HG03378 (cell line): Measurements from ENCODE around the gene PDZRN4.
"Not testable (repeated sequence)": the region's sequence is repeated elsewhere in the genome, so short reads cannot be mapped to it uniquely, and the experiment has no call there.

Source experiments
- ATAC-seq: cut with Tn5 transposase; IDR thresholded peaks from one replicate; pipeline ENCODE4 v1.9.1; 2021; ENCODE audit warnings: mild to moderate bottlenecking, moderate library complexity; ENCODE audit not compliant: unreplicated experiment

PDZRN4 gene

GRCh38 chr12:41213648-41214047 lies 25.5 kb downstream of the PDZRN4 start:
- ATAC-seq = no peak

DNA sequence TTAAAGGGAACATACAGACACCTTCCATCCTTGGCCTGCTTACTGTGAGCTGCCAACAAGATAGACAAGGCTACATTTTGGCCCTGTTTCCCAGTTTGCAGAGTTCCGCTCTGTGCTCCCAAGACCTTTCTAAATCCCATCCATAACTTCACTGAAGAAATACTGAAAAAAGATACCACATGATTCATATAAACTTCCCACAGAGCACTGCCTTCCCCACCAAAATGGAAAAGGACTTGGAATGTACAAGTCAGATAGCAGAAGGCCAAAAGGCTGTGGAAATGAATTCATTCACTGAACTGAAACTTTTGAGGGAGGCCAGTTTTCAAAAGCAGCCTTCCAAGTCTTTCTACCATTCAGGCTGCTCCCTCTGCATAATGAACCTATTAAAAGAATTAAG lies 29.6 kb downstream of the PDZRN4 start:
- no peak for ATAC-seq

DNA sequence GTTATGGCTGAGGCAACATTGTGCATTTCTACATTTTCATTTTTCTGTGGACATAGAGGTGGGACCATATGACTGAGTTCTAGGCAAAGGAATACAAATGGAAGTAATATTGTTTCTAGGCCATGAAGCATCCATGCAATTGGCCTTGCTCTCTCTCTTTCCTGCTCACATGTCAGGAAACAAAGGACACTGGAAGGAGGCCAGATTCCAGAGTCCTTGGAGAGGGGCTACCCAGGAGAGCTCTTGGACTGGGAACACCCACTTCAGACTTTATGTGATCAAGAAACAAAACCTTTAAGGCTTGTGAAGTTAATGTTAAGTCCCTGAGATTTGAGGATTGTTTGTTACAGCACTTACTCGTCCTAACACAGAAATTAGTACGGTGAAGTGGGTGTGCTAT lies 32.8 kb downstream of the PDZRN4 start:
- ATAC-seq = no peak

GRCh38 chr12:41221491-41221890 lies 33.4 kb downstream of the PDZRN4 start:
- no peak for ATAC-seq

DNA sequence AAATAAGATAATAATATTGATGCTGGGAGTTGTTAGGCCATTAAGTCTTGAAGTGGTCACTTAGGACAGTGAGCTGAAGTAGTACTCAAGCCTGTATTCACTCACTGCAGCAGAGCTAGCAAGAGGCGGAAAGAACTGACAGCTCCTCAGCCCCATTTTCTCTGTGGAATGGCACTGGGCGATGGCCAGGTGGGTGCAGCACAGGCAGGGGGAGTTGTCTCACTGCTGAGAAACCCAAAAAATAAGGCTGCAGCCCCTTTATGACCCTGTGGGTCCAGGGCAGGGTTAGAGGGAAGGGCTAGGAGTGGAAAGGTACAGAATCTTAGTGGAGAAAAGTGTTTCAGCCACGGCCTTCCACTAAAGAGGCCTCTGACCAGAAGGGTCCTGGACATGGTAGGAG lies 35.5 kb downstream of the PDZRN4 start:
- no peak for ATAC-seq

DNA sequence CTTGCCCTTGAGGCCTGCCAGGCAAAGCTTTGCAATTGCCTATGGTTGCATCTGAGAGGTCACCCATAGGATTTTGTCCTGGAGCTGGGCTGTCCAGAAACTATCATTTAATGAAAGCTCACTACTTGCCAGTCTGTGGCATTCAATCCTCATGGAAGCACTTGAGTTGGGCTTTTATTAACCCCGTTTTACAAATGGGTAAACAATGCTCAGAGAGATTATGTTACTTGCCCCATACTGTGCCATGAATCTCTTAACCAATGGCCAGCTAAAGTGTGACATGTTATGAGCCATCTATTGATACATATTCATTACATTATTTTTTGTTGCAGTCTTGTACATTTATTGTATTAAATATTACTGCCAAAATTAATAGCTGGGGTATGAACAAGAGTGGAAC lies 35.9 kb downstream of the PDZRN4 start:
- ATAC-seq = no peak

- no peak for ATAC-seq
Measured at GRCh38 chr12:41225179-41225578, 37.1 kb downstream of the PDZRN4 start.

DNA sequence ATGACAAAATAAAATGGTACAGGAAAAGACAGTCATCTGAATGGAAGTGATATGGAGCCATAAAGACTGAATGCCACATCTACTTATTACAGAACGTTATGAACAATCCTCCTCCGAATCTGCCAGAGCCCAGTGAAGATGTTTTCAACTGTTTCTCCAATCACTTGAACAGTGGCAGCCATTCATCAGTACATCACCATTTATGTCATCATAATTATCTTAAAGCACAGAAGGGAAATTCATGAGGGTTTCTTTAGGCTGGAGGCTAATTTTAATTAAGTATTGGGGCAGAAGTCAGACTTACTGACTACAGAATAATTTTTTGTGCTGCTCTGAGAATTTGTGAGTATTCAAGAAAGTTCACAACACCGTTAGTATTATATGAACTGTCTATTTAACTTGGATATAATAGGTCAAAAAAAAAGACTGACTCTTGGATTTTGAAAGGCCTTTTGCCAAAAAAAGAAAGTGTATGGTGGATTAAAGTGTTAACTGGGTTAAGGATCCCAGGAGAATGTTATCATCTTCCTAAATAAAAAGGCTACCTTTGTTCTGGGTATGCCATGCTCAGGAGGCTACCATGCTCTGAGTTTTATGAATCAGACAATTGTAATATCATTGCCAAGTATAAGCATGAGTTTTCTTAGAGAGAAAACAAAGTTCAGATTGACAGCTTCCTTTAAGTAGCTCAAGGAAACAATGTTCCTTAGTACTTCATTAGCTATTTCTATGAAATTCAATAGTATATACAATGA lies 40.1 kb downstream of the PDZRN4 start:
- ATAC-seq = peak; percentile 15

DNA sequence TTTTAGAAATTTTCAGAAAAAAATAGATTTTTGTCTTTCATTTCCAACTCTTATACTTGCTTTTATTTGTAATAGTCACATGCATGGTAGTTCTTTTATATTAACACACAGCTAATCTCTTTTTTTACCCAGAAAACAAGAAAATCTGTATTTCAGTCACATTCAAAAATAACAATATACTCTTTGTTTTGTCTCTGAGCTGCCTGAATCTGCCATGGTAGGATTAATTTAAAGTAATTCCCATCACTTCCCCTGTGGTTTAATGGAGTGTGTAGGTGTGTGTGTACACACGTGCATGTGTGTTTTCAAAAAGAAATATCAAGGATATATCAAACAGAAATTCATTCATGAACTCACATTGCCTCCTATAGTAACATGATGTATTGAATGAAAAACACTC lies 42.6 kb downstream of the PDZRN4 start:
- no peak for ATAC-seq

DNA sequence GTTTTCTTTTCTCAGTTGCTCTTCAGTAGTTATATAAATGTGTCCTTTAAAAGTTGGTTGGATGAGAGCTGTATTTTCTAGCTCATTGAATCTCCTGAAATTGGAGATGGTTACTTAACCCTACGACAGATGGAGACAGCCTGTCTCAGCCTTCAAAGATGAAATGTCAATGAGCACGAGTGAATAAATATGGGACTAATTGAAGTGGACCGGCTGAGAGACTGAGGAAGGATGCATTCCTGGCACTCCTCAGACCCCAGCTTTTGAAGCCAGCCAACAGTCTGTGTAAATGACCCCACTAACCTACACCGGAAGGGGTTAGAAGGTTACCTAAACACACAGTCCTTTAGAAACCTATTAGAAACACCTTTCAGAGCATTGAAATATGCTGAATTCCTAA lies 46.6 kb downstream of the PDZRN4 start:
- ATAC-seq = no peak

DNA sequence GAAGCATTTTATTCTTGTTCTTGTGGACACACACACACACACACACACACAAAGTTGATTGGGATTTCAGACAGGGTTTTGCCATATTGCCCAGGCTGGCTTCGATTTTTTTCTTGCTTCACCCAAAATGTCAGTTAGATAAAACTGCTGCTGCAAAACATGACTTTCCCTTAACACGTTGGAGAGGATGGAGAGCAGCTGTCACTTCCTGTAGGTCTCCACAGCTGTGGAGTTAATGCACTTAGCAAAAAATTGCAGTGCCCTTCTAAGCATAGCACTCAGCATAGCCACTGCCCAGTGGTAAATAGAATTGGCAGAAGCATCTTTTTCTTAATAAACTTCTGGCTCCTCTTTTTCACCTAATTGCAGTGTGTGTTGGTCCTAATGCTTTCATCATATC lies 54.5 kb downstream of the PDZRN4 start:
- ATAC-seq = no peak

DNA sequence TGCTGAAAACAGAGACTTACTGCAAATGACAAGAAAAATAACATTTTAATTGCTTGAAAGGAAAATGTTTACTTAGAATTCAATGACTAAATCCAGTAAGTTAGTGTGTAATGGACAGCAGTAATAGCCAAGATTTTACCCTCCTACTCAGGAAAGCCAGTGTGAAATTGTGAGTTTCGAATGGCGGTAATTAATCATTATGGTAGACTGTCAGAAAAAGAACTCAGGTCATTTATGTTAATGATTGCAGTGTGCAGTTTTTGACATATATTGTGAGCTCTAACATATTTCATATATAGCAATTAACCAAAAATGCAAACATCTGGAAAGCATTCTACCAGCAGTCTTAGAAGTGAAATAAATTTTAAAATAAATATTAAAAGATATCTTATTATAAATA lies 60.3 kb downstream of the PDZRN4 start:
- no peak for ATAC-seq

DNA sequence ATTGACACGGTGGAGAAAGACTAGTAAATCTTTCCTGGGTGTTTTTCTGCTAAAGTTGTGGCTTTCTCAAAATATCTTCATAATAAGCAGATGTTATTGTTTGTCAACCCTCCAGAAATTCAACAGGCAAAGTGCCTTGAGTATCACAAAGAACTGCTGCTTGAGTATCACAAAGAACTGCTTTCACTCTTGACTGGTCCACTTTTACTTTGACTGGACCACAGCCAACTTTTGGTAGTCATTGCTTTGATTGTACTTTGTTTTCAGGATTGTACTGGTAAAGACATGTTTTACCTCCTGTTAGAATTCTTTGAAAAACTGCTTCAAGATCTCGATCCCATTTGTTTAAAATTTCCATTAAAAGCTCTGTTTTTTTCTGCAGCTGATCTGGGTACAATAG lies 62.6 kb downstream of the PDZRN4 start:
- no peak for ATAC-seq

- ATAC-seq = no peak
Measured at GRCh38 chr12:41254004-41254914, 66.1 kb downstream of the PDZRN4 start.

GRCh38 chr12:41263196-41263595 lies 75.1 kb downstream of the PDZRN4 start:
- ATAC-seq = not testable (repeated sequence)

DNA sequence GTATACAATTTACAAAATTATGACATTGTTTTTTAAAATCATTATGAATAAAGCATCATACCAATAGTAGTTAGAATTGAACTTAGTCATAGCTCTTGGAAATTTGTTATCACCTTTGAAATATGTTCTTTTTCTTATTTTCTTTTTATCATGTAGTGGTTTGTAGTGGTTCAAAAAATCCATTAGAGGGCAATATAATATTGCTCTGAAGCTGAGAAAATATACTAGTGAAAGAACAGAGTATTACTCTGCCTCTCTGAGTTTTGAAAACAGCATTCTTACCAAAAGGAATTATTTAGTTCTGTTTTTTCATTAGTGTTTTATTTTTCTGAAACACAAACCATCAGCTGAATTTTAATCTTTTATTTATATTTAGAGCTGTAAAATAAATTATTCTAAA lies 76.2 kb downstream of the PDZRN4 start:
- no peak for ATAC-seq

DNA sequence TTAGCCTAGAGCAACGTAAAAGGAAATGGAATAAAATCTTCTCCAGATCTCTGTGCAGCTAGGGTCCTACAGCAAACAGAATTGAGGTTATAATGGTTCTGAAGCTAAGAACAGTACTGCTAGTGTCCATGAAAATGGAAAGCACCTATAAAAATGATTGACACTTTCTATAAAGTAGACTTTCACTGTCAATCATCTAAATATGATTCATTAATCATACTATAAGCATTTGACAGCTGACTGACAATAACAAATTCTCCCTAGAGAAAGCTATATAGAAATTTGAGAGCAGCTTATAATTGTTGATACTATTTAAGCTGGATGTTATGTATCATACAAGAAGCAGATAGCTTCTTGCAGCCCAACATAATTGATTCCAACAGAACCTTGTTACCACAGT lies 80.9 kb downstream of the PDZRN4 start:
- no peak for ATAC-seq

DNA sequence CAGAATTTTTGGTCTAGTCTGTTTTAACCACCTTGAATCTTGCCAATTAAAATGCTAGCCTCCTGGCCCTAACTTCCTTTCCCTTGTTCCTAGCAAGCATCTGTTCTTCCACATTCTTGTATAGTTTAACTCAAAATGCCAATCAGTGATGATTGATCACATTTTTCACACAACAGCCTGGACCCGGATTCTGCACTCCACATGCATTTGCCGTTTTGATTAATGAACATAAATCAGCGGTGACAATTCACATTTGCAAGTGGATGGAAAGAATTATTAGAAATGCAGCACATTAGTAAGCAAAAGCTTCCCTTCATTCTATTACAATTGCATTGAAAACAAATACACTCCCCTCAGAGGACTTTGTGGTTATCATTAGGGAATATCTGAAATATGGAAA lies 83.4 kb downstream of the PDZRN4 start:
- ATAC-seq = no peak

DNA sequence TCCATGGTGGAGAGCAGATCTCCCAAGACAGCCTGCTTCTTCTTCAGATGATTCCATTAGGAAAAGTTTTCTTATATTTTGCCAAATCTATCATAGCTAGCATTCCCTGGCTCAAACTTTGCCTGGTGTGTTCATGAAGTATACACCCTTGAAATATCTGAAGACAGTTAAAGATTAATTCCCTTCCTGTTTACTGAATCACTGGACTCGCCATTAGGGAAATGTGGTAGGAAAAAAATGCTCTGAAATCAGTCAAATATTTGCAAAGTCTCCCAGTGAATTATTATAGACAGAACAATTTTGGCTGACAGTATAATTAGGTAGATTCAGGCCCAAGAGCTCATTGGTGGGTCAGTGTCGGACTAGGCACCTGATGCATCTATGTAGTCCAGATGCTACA lies 86.5 kb downstream of the PDZRN4 start:
- no peak for ATAC-seq

DNA sequence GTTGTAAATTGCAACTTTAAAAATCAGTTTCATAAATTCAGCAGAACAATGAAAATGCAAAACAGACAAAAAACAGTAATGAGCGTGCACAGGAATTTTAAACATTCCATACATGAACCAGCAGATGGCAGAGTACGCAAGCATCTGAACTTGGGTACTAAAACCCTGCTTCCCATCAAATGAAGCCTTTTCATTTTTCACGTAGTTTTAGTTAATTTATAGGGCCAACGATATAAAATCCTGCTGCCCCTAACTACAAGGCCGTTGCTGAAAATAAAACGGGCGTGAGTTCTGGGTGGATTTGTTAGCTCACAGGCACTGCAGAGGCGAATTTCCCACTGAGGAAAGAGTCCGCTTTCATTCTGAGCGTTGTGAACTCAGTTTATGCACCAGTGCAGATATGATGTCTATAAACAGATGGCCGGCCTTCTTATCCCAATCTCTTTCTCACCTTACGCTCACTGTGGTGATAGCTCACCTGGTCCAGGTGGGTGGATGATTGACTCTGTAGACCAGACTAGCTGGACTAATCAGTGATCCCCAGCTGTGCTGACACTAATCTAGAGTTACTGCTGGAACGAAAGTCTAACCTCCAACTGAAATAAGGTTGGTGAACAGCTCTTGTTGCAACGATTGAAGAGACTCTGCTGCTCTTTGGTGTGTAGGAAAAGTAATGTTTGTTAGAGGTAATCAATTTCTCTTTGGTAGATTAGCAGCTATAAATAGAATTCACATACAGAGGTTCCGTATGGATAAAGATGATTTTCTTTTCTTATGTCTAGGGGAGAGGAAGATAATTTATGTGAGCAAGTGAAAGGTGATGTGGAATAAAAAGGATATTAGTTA lies 89.2 kb downstream of the PDZRN4 start:
- ATAC-seq = no peak

- ATAC-seq = no peak
Measured at GRCh38 chr12:41277946-41278267, 89.8 kb downstream of the PDZRN4 start.
